GM21717 (cell line): Measurements from ENCODE around the gene IFITM2.
A peak's percentile ranks its signal among the peaks of the same experiment; 100 is the strongest.
"Not testable (repeated sequence)": the region's sequence is repeated elsewhere in the genome, so short reads cannot be mapped to it uniquely, and the experiment has no call there.

Experiments
- ATAC-seq: cut with Tn5 transposase; IDR thresholded peaks from one replicate; pipeline ENCODE4 v1.9.1; 2021; ENCODE audit warnings: mild to moderate bottlenecking, moderate library complexity; ENCODE audit not compliant: unreplicated experiment

IFITM2 gene

GRCh38 chr11:306645-307371 lies 808 bp upstream of the IFITM2 start:
- ATAC-seq: no peak

GRCh38 chr11:308740-309665 lies 1.4 kb downstream of the IFITM2 start:
- not testable (repeated sequence) for ATAC-seq

GRCh38 chr11:309979-310572 lies 2.5 kb downstream of the IFITM2 start:
- ATAC-seq: not testable (repeated sequence)

DNA sequence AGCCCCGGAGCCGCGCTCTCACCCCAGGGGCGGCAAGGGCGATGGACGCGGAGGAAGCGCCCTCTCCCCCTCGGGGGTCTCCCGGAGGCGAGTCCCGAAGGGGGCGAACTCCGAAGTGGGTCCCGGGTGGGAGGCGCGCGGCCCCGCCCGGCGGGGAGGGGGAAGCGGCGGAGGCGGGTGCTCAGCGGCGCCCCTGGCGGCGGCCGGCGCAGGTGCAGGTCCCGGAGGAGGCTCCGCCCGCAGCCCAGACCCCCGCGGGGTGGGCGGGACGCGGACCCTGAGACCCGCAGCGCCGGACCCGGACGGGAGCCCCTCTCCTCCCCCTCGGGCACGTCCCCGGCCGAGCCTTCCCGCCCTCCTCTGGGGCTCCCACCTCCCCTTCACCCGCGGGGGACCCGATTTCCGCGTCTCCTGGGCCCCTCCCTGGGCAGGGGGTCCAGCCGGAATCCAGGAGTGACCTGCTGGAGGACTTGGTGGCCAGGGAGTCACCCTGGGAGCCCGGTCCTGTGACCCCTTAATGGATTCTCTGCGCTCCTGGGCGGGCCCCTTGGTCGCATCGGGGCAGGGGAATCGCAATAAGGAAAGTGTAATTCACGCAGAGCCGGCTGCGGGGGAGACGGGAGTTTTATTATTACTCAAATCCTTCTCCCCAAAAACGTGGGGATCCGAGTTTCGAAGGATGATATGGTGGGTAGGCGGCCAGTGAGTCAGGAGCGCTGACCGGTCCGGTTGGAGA lies 3.6 kb downstream of the IFITM2 start:
- ATAC-seq: peak; percentile 31

GRCh38 chr11:312092-312816 lies 4.6 kb downstream of the IFITM2 start:
- ATAC-seq: no peak

DNA sequence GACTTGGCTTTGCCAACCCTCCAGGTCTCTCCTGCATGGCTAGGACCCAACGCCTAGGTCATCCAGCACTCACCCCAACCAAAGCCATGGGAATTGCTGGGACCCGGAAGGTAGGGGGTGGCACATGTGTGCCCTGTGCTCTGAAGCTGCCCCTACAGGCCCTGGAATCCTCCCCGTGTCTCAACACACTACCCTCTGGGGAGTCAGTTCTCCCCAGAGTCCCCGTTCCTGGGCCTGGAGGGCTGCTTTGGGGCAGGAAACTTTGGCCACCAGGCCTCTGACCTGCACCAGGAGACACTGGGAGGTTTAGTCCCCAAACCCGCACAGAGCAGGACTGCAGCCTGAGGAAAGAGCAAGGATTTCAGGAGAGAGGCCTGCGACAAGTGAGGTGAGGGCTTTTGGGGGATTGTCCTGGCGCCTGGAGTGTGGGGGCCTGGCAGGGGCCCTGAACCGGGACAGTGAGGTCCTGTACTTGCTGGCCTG lies 5.7 kb downstream of the IFITM2 start:
- ATAC-seq: no peak

DNA sequence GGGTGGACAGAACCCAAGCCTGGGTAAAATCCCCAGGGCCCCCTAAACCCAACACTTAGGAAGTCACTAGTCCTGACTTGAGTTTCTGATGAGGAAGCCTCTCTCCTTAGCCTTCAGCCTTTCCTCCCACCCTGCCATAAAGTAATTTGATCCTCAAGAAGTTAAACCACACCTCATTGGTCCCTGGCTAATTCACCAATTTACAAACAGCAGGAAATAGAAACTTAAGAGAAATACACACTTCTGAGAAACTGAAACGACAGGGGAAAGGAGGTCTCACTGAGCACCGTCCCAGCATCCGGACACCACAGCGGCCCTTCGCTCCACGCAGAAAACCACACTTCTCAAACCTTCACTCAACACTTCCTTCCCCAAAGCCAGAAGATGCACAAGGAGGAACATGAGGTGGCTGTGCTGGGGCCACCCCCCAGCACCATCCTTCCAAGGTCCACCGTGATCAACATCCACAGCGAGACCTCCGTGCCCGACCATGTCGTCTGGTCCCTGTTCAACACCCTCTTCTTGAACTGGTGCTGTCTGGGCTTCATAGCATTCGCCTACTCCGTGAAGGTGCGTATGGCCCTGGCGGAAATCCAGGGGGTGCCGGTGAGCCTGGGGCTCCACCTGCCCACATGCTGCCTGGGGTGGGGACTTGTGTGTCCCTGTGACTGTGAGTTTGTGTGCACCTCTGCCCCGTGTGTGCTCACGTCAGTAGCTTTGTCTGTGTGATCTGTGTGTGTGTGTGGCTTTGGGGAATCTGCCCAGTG lies 6.4 kb downstream of the IFITM2 start, which contains the start of gene IFITM1:
IFITM1 (plus strand) TSS at position 254 of the 767 bp plus-strand sequence; CDS start at position 385, 131 bp downstream.
- no peak for ATAC-seq

- not testable (repeated sequence) for ATAC-seq
Measured at GRCh38 chr11:314554-314875, 6.9 kb downstream of the IFITM2 start.

DNA sequence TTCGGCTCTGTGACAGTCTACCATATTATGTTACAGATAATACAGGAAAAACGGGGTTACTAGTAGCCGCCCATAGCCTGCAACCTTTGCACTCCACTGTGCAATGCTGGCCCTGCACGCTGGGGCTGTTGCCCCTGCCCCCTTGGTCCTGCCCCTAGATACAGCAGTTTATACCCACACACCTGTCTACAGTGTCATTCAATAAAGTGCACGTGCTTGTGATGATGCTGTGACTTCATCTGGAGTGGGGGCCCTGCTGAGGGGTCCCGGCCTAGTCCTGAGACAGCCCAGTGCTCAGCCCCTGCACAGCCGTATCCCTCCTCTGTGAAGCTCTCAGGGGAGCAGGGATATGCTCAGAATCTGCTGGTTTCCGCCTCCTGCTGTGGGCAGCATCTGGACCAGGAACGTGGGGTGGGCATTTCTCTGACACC lies 7.5 kb downstream of the IFITM2 start:
- no peak for ATAC-seq

GRCh38 chr11:315516-315994 lies 7.9 kb downstream of the IFITM2 start:
- no peak for ATAC-seq

DNA sequence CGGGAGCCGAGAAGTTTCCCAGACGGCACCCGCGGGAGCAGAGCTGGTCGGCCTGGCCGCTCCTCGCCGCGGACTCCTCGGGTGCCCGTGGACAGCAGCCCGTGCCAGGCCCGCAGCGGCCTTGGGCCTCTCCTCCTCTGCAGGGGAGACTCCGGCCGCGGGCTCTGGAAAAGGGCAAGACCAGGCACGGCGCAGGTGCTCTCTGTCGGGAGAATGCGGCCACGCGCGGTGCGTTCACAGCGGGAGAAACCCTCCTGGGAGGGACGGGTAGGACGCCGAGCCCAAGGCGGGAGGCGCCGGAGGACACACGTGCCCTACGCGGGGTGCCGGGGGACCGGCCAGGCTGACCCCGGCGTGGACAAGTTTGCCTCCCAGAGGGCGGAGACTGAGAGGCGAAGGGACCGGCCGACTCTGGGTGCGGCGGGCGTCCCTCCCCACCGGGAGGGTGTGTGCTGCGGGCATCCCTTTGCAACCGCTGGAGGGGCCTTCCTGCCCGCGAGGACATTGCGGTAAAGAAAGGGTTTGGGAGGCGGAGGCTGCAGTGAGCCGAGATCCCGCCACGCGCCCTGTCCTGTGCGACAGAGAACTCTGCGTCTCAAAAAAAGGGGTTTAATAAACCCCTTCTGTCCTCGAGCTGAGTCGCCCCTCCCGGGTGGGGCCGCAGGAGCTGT lies 8.6 kb downstream of the IFITM2 start:
- no peak for ATAC-seq

DNA sequence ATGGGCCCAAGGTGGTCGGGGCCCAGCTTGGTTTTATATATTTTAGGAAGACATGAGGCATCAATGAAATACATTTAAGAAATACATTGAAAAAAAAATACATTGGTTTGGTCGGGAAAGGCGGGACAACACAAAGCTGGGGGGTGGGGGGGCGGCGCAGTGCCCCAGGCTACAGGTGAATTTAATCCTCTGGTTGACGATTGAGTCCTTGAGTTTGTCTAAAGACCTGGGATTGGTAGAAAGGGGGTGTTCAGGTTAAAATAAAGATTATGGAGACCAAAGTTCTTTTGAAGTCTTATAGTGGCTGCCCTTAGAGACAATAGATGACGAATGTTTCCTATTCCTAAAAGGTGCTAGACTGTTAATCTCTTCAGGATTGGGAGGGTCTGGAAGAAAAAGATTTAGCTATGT lies 9.3 kb downstream of the IFITM2 start:
- ATAC-seq: no peak

GRCh38 chr11:317668-318404 lies 10.2 kb downstream of the IFITM2 start:
- not testable (repeated sequence) for ATAC-seq

GRCh38 chr11:318405-319120 lies 10.9 kb downstream of the IFITM2 start:
- not testable (repeated sequence) for ATAC-seq

GRCh38 chr11:319121-319887 lies 11.7 kb downstream of the IFITM2 start:
- not testable (repeated sequence) for ATAC-seq

GRCh38 chr11:319888-320273 lies 12.3 kb downstream of the IFITM2 start:
- not testable (repeated sequence) for ATAC-seq
